BJ (cell line): ENCODE results near the gene CHN1. TPM values are rescaled to one million over a fixed set of nuclear protein-coding genes. Genes with fewer than 3 reads are reported as not detected.

ENCODE experiments used
- CTCF ChIA-PET: fragments of 350-600 bp; formaldehyde crosslinking; extraction: SDS; loops from one replicate; lab custom pipeline; 2021; ENCODE audit warnings: antibody characterized with exemption, inconsistent platforms; lab: Yijun Ruan, JAX
- POLR2A ChIA-PET: fragments of 300-600 bp; sonication (Branson Sonifier 250); formaldehyde crosslinking; extraction: SDS; loops from one replicate; lab custom pipeline; 2021; ENCODE audit warnings: antibody characterized with exemption; lab: Charles Lee
- DNase-seq: peaks from one replicate; pipeline ENCODE4 v3.0.0-alpha.2; 2011; ENCODE audit warnings: low read depth
- H3K27me3 ChIP-seq: 2 replicates; pipeline ENCODE4 v1.6.0; 2011; ENCODE audit warnings: low read length; ENCODE audit not compliant: control insufficient read depth, insufficient read depth
- H3K36me3 ChIP-seq: 2 replicates; pipeline ENCODE4 v1.5.1; 2011; ENCODE audit warnings: low read length; ENCODE audit not compliant: control insufficient read depth, insufficient read depth
- H3K4me3 ChIP-seq: 2 replicates; pipeline ENCODE4 v1.5.1; 2011; ENCODE audit warnings: low read depth, mild to moderate bottlenecking, control low read depth, low read length
- CTCF ChIP-seq: IDR thresholded peaks from 2 replicates; pipeline ENCODE4 v1.5.1; 2011; ENCODE audit warnings: low read depth, mild to moderate bottlenecking, control low read depth, inconsistent platforms, low read length, moderate library complexity; ENCODE audit not compliant: insufficient read depth
- polyA plus RNA-seq: library from polyadenylated mRNA; depleted of rRNA; stranded (reverse); fragments of >200 nt; gene quantifications from 2 replicates; pipeline ENCODE4 v1.2.3, GENCODE V29; 2011

CHN1 gene
- polyA plus RNA-seq, 1 experiment, result 93.0 TPM

GRCh38 chr2:174977364-174977763 is 27.8 kb downstream of the CHN1 start:
- Histone ChIP-seq H3K27me3 (no peaks in the 10 kb centered on the region), H3K36me3 (no peaks in the 10 kb centered on the region), H3K4me3 (no peak overlapping the region)
- ChIA-PET CTCF (no interaction called here), POLR2A (no interaction called here)
- no peak for DNase-seq
- TF ChIP-seq CTCF, result no peak

- H3K27me3 ChIP-seq, result no peaks in the 10 kb centered on the region
- TF ChIP-seq CTCF, result no peak
- no peak overlapping the region for H3K4me3 ChIP-seq
- no peaks in the 10 kb centered on the region for H3K36me3 ChIP-seq
- CTCF ChIA-PET, result interaction anchor here (1.1 to 2.2 kb wide), 4 partner anchors 10 to 203 kb away, joined by 3 to 8 read pairs (median 4); no protein-coding TSS in a partner anchor
- DNase-seq, result no peak
- POLR2A ChIA-PET, result no interaction called here
Observed at GRCh38 chr2:174974131-174974530, 31.1 kb downstream of the CHN1 start.

GRCh38 chr2:174972924-174973323 is 32.3 kb downstream of the CHN1 start:
- Histone ChIP-seq H3K36me3 (no peaks in the 10 kb centered on the region), H3K4me3 (no peak overlapping the region), H3K27me3 (no peaks in the 10 kb centered on the region)
- no peak for DNase-seq
- no peak for TF ChIP-seq CTCF
- CTCF ChIA-PET, result interaction anchor here (1.0 to 2.2 kb wide), 5 partner anchors 11 to 201 kb away, joined by 3 to 9 read pairs (median 4); no protein-coding TSS in a partner anchor
- POLR2A ChIA-PET, result interaction anchor here (0.7 to 1.0 kb wide), 2 partner anchors 180 to 185 kb away, joined by 3 to 4 read pairs; no protein-coding TSS in a partner anchor

- ChIA-PET CTCF (interaction anchor here (0.6 to 2.2 kb wide), 7 partner anchors 9 to 201 kb away, joined by 3 to 9 read pairs (median 4); no protein-coding TSS in a partner anchor), POLR2A (interaction anchor here (0.7 to 1.0 kb wide), 2 partner anchors 179 to 184 kb away, joined by 3 to 4 read pairs; no protein-coding TSS in a partner anchor)
- H3K4me3 ChIP-seq, result no peak overlapping the region
- no peak for TF ChIP-seq CTCF
- no peaks in the 10 kb centered on the region for H3K36me3 ChIP-seq
- H3K27me3 ChIP-seq, result no peaks in the 10 kb centered on the region
- DNase-seq, result peak; percentile 59
Observed at GRCh38 chr2:174971868-174972781, 33.1 kb downstream of the CHN1 start.

GRCh38 chr2:174970092-174970491 is 35.1 kb downstream of the CHN1 start:
- Histone ChIP-seq H3K27me3 (no peaks in the 10 kb centered on the region), H3K36me3 (no peaks in the 10 kb centered on the region), H3K4me3 (no peak overlapping the region)
- POLR2A ChIA-PET, result interaction anchor here (0.6 kb wide), 2 partner anchors 28 to 193 kb away, joined by 3 to 10 read pairs; no protein-coding TSS in a partner anchor
- no peak for DNase-seq
- CTCF ChIA-PET, result interaction anchor here (1.2 to 1.7 kb wide), 3 partner anchors 81 to 199 kb away, joined by 3 to 8 read pairs (median 4); no protein-coding TSS in a partner anchor
- TF ChIP-seq CTCF, result no peak
